ENCODE measurements around the gene KRT36.

The KRT36 gene

GRCh38 chr17:41521574-41522261 is 32.0 kb upstream of the KRT36 start:
- no peak for TF ChIP-seq TAF1 (IDR thresholded peaks at IDR 0.05; ENCODE audit: borderline replicate concordance, insufficient read depth, low read length)
- TF ChIP-seq SIN3A (IDR thresholded peaks at IDR 0.05; ENCODE audit: borderline replicate concordance, insufficient read depth, low read length), result peak; percentile 36; the same call in 1 of the 2 replicates

- TF ChIP-seq SIN3A (IDR thresholded peaks at IDR 0.05; ENCODE audit: borderline replicate concordance, insufficient read depth, low read length) (no peak), POLR2AphosphoS5 (IDR thresholded peaks at IDR 0.05; ENCODE audit: low read depth, low read length) (no peak), FOXP2 (optimal IDR thresholded peaks at IDR 0.05; ENCODE audit: borderline replicate concordance, extremely low read depth, extremely low read length, insufficient read depth) (no peak), TAF1 (IDR thresholded peaks at IDR 0.05; ENCODE audit: borderline replicate concordance, insufficient read depth, low read length) (no peak)
- TF ChIP-seq, protein P1, sequence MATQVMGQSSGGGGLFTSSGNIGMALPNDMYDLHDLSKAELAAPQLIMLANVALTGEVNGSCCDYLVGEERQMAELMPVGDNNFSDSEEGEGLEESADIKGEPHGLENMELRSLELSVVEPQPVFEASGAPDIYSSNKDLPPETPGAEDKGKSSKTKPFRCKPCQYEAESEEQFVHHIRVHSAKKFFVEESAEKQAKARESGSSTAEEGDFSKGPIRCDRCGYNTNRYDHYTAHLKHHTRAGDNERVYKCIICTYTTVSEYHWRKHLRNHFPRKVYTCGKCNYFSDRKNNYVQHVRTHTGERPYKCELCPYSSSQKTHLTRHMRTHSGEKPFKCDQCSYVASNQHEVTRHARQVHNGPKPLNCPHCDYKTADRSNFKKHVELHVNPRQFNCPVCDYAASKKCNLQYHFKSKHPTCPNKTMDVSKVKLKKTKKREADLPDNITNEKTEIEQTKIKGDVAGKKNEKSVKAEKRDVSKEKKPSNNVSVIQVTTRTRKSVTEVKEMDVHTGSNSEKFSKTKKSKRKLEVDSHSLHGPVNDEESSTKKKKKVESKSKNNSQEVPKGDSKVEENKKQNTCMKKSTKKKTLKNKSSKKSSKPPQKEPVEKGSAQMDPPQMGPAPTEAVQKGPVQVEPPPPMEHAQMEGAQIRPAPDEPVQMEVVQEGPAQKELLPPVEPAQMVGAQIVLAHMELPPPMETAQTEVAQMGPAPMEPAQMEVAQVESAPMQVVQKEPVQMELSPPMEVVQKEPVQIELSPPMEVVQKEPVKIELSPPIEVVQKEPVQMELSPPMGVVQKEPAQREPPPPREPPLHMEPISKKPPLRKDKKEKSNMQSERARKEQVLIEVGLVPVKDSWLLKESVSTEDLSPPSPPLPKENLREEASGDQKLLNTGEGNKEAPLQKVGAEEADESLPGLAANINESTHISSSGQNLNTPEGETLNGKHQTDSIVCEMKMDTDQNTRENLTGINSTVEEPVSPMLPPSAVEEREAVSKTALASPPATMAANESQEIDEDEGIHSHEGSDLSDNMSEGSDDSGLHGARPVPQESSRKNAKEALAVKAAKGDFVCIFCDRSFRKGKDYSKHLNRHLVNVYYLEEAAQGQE (IDR thresholded peaks at IDR 0.05; ENCODE audit: insufficient read depth in 1 of 2, low read depth in 2 of 2, low read length in 2 of 2), result no peak
Observed at GRCh38 chr17:41520821-41521521, 31.3 kb upstream of the KRT36 start.

DNA sequence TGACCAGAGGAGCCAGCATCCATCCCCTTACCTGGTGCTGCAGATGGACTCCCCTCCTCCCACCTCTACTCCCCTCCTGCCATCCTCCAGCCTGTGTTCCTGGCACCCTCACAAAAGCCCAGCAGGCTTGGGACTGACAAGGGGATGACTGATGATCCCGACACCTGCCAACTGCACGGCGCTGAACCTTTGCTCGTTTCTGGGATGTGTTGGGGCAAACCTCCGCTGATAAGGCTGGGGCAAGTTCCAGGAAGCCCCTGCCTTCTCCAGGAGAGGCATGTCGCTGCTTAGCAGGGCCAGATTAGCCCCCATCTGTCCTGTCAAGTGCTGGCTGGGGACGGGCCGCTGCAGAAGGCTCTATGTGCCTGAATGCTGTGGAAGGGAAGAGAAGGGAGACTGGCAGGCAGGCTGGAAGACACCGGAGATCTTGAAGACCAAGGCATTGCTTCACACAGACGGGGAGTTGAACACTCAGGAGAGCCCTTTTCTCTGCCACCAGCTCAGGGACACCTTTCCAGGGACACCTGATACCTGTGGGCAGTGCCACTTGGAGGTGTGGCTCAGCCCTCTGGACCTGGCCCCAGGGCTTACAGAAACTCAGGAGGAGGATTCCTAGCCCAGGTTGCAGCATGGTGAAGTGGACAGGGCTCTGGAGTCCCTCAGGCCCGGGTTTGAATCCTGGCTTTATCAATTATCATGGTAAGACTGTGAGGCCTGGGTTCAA is 30.0 kb upstream of the KRT36 start:
- TF ChIP-seq FOXP2 (optimal IDR thresholded peaks at IDR 0.05; ENCODE audit: borderline replicate concordance, extremely low read depth, extremely low read length, insufficient read depth), result no peak
- no peak for TF ChIP-seq TAF1 (IDR thresholded peaks at IDR 0.05; ENCODE audit: borderline replicate concordance, insufficient read depth, low read length)
- TF ChIP-seq SIN3A (IDR thresholded peaks at IDR 0.05; ENCODE audit: borderline replicate concordance, insufficient read depth, low read length), result no peak
- no peak for TF ChIP-seq POLR2AphosphoS5 (IDR thresholded peaks at IDR 0.05; ENCODE audit: low read depth, low read length)

DNA sequence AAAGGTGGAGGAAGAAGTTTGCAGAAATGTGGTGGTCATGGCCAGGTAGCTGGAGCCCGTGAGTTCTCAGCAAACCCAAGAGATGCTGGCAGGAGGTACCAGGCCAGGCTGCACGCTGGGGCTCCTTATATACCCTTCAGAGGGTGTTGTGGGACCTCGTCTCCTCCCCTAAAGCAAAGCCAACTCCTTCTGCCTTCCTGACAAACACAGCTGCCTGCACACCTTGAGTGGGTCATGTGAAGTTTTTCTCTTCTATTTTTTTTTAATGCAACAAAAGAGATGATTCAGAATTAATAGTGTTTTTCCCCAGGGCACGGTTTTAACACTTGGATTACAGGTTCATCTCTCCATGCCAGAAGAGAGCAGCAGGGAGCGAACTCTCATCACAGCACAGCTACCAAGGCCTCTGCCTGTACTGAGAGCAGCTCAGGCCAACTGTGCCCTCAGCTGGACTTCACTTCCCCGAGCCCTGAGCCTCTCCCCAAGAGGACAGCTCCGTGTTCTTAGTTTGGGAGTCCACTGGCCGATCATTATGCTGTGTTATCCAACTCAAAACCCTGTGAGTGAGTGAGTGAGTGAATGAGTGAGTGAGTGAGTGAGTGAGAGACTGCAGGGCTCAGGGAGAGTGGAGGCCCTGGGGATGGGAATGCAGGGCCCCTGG is 29.2 kb upstream of the KRT36 start, which contains the start of gene KRT15:
Gene KRT15 (minus strand): TSS at position 102 of the 661 bp plus-strand sequence. CDS start 63 bp downstream, at position 39.
- TF ChIP-seq SIN3A (IDR thresholded peaks at IDR 0.05; ENCODE audit: borderline replicate concordance, insufficient read depth, low read length) (no peak), TAF1 (IDR thresholded peaks at IDR 0.05; ENCODE audit: borderline replicate concordance, insufficient read depth, low read length) (no peak), FOXP2 (optimal IDR thresholded peaks at IDR 0.05; ENCODE audit: borderline replicate concordance, extremely low read depth, extremely low read length, insufficient read depth) (no peak), POLR2AphosphoS5 (IDR thresholded peaks at IDR 0.05; ENCODE audit: low read depth, low read length) (no peak)
- TF ChIP-seq, protein P1 (IDR thresholded peaks at IDR 0.05; ENCODE audit: insufficient read depth in 1 of 2, low read depth in 2 of 2, low read length in 2 of 2), result no peak

- TF ChIP-seq, protein P1 (IDR thresholded peaks at IDR 0.05; ENCODE audit: insufficient read depth in 1 of 2, low read depth in 2 of 2, low read length in 2 of 2), result no peak
Observed at GRCh38 chr17:41518031-41518430, 28.3 kb upstream of the KRT36 start.

Data from PFSK-1 (cell line).